ENCODE measurements around the gene ZSCAN20. TPM values are rescaled to one million over a fixed set of nuclear protein-coding genes. Genes with fewer than 3 reads are reported as not detected.

ZSCAN20 gene
- total and polyA plus RNA-seq, 4 donors = 0.48 to 2.3 (median 1.3) TPM

DNA sequence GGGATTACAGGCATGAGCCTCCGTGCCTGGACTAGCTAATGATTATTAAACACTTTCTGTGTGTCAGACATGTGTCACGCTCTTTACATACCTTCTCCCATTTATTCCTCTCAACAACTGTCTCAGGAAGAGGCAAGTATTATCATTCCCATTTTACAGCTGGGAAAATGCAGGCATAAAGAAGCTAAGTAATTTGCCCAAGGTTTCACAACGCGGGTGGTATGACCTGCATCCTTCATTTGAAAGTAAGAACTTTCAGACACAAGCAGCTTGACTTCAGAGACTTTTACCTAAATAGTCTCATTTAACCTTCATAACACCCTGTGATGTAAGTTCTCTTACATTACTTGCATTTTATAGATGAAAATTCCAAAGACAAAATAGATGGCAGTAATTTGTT lies 1.0 kb upstream of the ZSCAN20 start:
- Histone ChIP-seq H3K36me3 (ENCODE audit: control insufficient read depth in 4 of 4, insufficient read depth in 3 of 4, low read depth in 1 of 4, low read length in 3 of 4) (no peaks in the 10 kb centered on the region), H3K9me3 (ENCODE audit: control insufficient read depth in 4 of 4, low read length in 3 of 4) (no peaks in the 10 kb centered on the region), H3K27ac (ENCODE audit: low read depth in 1 of 2, low read length in 2 of 2) (no peak overlapping the region), H3K4me1 (ENCODE audit: control insufficient read depth in 4 of 4, insufficient read depth in 4 of 4, low read length in 3 of 4) (peaks cover 0 to 17% (median 8%) of the 10 kb centered on the region in 4 donors), H3K9ac (ENCODE audit: low read depth in 1 of 2, low read length in 2 of 2) (no peak overlapping the region), H3K27me3 (ENCODE audit: control insufficient read depth in 4 of 4, insufficient read depth in 4 of 4, low read length in 3 of 4) (no peaks in the 10 kb centered on the region), H3K4me3 (ENCODE audit: low read depth in 1 of 3, low read length in 3 of 3) (no peak overlapping the region)
- TF ChIP-seq YY1 (IDR thresholded peaks at IDR 0.05) (no peak), REST (IDR thresholded peaks at IDR 0.05) (no peak)
- DNase-seq (ENCODE audit: low spot score) = no peak
- WGBS = 92% methylated on average over 4 of the region's 4 CpGs

GRCh38 chr1:33473900-33474299 lies 1.5 kb downstream of the ZSCAN20 start:
- no peaks in the 10 kb centered on the region for H3K27me3 ChIP-seq (ENCODE audit: control insufficient read depth in 4 of 4, insufficient read depth in 4 of 4, low read length in 3 of 4)
- no peaks in the 10 kb centered on the region for H3K36me3 ChIP-seq (ENCODE audit: control insufficient read depth in 4 of 4, insufficient read depth in 3 of 4, low read depth in 1 of 4, low read length in 3 of 4)
- no peak for DNase-seq (ENCODE audit: low spot score)
- H3K4me3 ChIP-seq (ENCODE audit: low read depth in 1 of 3, low read length in 3 of 3) = no peak overlapping the region
- no peak overlapping the region for H3K27ac ChIP-seq (ENCODE audit: low read depth in 1 of 2, low read length in 2 of 2)
- TF ChIP-seq NR2F2 (IDR thresholded peaks at IDR 0.05) = no peak
- TF ChIP-seq YY1 (IDR thresholded peaks at IDR 0.05) = no peak
- TF ChIP-seq, protein P1, sequence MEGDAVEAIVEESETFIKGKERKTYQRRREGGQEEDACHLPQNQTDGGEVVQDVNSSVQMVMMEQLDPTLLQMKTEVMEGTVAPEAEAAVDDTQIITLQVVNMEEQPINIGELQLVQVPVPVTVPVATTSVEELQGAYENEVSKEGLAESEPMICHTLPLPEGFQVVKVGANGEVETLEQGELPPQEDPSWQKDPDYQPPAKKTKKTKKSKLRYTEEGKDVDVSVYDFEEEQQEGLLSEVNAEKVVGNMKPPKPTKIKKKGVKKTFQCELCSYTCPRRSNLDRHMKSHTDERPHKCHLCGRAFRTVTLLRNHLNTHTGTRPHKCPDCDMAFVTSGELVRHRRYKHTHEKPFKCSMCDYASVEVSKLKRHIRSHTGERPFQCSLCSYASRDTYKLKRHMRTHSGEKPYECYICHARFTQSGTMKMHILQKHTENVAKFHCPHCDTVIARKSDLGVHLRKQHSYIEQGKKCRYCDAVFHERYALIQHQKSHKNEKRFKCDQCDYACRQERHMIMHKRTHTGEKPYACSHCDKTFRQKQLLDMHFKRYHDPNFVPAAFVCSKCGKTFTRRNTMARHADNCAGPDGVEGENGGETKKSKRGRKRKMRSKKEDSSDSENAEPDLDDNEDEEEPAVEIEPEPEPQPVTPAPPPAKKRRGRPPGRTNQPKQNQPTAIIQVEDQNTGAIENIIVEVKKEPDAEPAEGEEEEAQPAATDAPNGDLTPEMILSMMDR (IDR thresholded peaks at IDR 0.05; ENCODE audit: low read depth, low read length, missing input control) = no peak
- TF ChIP-seq REST (IDR thresholded peaks at IDR 0.05) = no peak
- no peak for TF ChIP-seq HNF4A (conservative IDR thresholded peaks at IDR 0.05)
- TF ChIP-seq RXRA (IDR thresholded peaks at IDR 0.05) = no peak
- no peak for TF ChIP-seq HNF4G (IDR thresholded peaks at IDR 0.05)
- no peak for TF ChIP-seq EGR1 (IDR thresholded peaks at IDR 0.05; ENCODE audit: low read depth in 2 of 2)
- no peak for TF ChIP-seq RAD21 (IDR thresholded peaks at IDR 0.05)
- TF ChIP-seq, protein P2, sequence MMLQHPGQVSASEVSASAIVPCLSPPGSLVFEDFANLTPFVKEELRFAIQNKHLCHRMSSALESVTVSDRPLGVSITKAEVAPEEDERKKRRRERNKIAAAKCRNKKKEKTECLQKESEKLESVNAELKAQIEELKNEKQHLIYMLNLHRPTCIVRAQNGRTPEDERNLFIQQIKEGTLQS (IDR thresholded peaks at IDR 0.05) = no peak
- TF ChIP-seq FOXA1 (IDR thresholded peaks at IDR 0.05) = no peak
- TF ChIP-seq, protein P3, sequence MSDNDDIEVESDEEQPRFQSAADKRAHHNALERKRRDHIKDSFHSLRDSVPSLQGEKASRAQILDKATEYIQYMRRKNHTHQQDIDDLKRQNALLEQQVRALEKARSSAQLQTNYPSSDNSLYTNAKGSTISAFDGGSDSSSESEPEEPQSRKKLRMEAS (IDR thresholded peaks at IDR 0.05) = no peak
- no peak for TF ChIP-seq FOXA2 (IDR thresholded peaks at IDR 0.05)
- H3K9ac ChIP-seq (ENCODE audit: low read depth in 1 of 2, low read length in 2 of 2) = no peak overlapping the region
- H3K4me1 ChIP-seq (ENCODE audit: control insufficient read depth in 4 of 4, insufficient read depth in 4 of 4, low read length in 3 of 4) = peaks cover 0 to 17% (median 7%) of the 10 kb centered on the region in 4 donors
- H3K9me3 ChIP-seq (ENCODE audit: control insufficient read depth in 4 of 4, low read length in 3 of 4) = no peaks in the 10 kb centered on the region

Measured in liver (tissue), 9 donors.